ENCODE data around the gene MAST3.

MAST3 gene

GRCh38 chr19:18176367-18177310 lies 79.1 kb downstream of the MAST3 start:
- DNase-seq (ENCODE audit: low read depth in 2 of 2) = no peak

- no peak for DNase-seq (ENCODE audit: low read depth in 2 of 2)
Measured at GRCh38 chr19:18179957-18180356, 82.4 kb downstream of the MAST3 start.

- DNase-seq (ENCODE audit: low read depth in 2 of 2) = no peak
Measured at GRCh38 chr19:18183529-18183928, 86.0 kb downstream of the MAST3 start.

GRCh38 chr19:18185538-18185937 lies 88.0 kb downstream of the MAST3 start:
- no peak for DNase-seq (ENCODE audit: low read depth in 2 of 2)

- no peak for DNase-seq (ENCODE audit: low read depth in 2 of 2)
Measured at GRCh38 chr19:18190278-18190677, 92.7 kb downstream of the MAST3 start.

GRCh38 chr19:18191640-18192062 lies 94.1 kb downstream of the MAST3 start:
- DNase-seq (ENCODE audit: low read depth in 2 of 2) = no peak

GRCh38 chr19:18192673-18193387 lies 95.3 kb downstream of the MAST3 start, which contains the start of gene MPV17L2:
MPV17L2 (plus strand) TSS chr19:18193218; CDS start chr19:18193282, 64 bp downstream.
- DNase-seq (ENCODE audit: low read depth in 2 of 2) = peak; percentile 100

- DNase-seq (ENCODE audit: low read depth in 2 of 2) = no peak
Measured at GRCh38 chr19:18193388-18194180, 96.0 kb downstream of the MAST3 start.

GRCh38 chr19:18194181-18194530 lies 96.6 kb downstream of the MAST3 start:
- DNase-seq (ENCODE audit: low read depth in 2 of 2) = no peak

GRCh38 chr19:18194554-18195238 lies 97.1 kb downstream of the MAST3 start:
- no peak for DNase-seq (ENCODE audit: low read depth in 2 of 2)

GRCh38 chr19:18196511-18196845 lies 98.9 kb downstream of the MAST3 start:
- DNase-seq (ENCODE audit: low read depth in 2 of 2) = no peak

- DNase-seq (ENCODE audit: low read depth in 2 of 2) = no peak
Measured at GRCh38 chr19:18197306-18197705, 99.7 kb downstream of the MAST3 start.

- no peak for DNase-seq (ENCODE audit: low read depth in 2 of 2)
Measured at GRCh38 chr19:18197941-18198340, 100.4 kb downstream of the MAST3 start.

GRCh38 chr19:18198374-18198773 lies 100.8 kb downstream of the MAST3 start:
- no peak for DNase-seq (ENCODE audit: low read depth in 2 of 2)
